GM12865 (cell line): Measurements from ENCODE around the gene PRSS1.

Experiments used
- DNase-seq: peaks from one replicate; pipeline ENCODE4 v3.0.0; 2010; ENCODE audit warnings: low read depth
- H3K4me3 ChIP-seq: 2 replicates; pipeline ENCODE4 v1.5.1; 2011; ENCODE audit warnings: mild to moderate bottlenecking, low read depth, low read length, control low read depth
- CTCF ChIP-seq: IDR thresholded peaks from 2 replicates; pipeline ENCODE4 v1.5.1; 2011; ENCODE audit warnings: low read length, control low read depth, low read depth, inconsistent platforms; ENCODE audit not compliant: insufficient read depth; ENCODE audit errors: missing control alignments

The PRSS1 gene

DNA sequence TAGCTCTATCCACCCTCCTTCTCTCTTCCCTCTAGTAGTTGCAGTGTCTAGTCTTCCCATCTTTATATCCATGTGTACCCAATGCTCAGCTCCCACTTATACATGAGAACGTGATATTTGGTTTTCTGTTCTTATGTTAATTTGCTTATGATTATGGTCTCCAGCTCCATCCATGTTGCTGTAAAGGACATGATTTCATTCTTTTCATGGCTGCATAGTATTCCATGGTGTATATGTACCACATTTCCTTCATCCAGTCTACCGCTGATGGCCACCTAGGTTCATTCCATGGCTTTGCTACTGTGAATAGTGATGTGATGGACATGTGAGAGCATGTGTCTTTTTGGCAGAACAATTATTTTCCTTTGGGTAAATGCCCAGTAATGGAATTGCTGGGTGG lies 28.0 kb downstream of the PRSS1 start:
- TF ChIP-seq CTCF, result no peak
- H3K4me3 ChIP-seq, result no peak overlapping the region
- DNase-seq, result no peak

GRCh38 chr7:142782922-142783900 lies 33.9 kb downstream of the PRSS1 start:
- H3K4me3 ChIP-seq, result peak overlapping the region; percentile 53
- DNase-seq, result peak; percentile 96
- TF ChIP-seq CTCF, result peak; percentile 94

DNA sequence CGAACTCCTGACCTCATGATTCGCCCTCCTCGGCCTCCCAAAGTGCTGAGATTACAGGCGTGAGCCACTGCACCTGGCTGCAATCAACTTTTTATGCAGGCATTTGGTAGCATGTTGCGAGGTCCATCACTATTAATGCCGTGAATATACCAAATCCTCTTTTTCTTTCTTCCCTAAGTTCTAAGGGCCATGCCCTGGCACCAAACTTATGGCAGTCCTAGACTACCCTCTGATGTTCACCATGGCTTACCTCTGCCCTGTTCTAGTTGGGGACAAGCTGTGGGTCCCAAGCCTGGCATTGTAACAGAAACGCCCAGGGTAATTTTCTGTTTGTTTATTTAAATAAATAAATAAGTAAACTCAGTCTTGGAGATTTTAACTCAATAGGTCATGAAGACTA lies 34.8 kb downstream of the PRSS1 start:
- no peak overlapping the region for H3K4me3 ChIP-seq
- no peak for TF ChIP-seq CTCF
- no peak for DNase-seq

DNA sequence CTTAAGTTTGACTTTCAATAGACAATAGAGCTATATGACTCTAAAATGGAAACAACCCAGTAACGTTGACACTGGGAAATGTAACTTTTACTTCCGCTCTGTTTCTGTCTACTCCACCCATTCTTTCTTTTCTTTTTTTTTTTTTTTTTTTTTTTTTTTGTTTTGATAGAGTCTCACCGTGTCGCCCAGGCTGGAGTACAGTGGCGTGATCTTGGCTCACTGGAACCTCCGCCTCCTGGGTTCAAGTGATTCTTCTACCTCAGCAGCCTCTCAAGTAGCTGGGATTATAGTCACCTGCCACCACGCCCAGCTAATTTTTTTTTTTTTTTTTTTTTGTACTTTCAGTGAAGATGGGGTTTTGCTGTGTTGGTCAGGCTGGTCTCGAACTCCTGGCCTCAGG lies 35.4 kb downstream of the PRSS1 start:
- no peak for TF ChIP-seq CTCF
- DNase-seq, result no peak
- no peak overlapping the region for H3K4me3 ChIP-seq

DNA sequence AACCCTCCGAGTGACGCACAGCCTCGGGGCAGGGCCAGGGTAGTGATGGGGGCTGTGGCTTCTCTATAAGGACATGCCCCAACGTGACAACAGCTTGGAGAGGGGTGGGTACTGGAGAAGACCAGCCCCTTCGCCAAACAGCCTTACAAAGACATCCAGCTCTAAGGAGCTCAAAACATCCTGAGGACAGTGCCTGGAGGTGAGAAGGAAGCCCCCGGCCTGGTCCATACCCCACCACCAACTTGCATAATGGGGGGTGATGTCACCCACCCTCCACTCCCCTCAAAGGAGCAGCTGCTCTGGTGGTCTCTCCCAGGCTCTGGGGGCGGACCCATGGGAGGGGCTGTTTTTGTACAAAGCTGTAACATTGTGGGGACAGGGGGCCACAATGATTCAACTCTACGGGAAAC lies 36.6 kb downstream of the PRSS1 start:
- no peak overlapping the region for H3K4me3 ChIP-seq
- DNase-seq, result no peak
- no peak for TF ChIP-seq CTCF

DNA sequence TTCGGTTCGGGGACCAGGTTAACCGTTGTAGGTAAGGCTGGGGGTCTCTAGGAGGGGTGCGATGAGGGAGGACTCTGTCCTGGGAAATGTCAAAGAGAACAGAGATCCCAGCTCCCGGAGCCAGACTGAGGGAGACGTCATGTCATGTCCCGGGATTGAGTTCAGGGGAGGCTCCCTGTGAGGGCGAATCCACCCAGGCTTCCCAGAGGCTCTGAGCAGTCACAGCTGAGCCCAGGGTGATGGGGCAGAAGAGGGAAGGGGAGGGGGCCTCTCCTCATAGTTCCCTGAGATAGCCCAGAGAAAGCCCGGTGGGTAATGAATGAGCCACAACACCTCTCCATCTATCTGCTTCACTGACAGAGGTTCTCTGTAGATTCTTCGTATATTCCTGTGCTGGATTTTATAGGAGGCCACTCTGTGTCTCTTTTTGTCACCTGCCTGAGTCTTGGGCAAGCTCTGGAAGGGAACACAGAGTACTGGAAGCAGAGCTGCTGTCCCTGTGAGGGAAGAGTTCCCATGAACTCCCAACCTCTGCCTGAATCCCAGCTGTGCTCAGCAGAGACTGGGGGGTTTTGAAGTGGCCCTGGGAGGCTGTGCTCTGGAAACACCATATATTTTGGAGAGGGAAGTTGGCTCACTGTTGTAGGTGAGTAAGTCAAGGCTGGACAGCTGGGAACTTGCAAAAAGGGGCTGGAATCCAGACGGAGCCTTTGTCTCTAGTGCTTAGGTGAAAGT lies 37.9 kb downstream of the PRSS1 start:
- TF ChIP-seq CTCF, result no peak
- H3K4me3 ChIP-seq, result no peak overlapping the region
- no peak for DNase-seq
